ENCODE data around the gene ZNF750.

Gene ZNF750

DNA sequence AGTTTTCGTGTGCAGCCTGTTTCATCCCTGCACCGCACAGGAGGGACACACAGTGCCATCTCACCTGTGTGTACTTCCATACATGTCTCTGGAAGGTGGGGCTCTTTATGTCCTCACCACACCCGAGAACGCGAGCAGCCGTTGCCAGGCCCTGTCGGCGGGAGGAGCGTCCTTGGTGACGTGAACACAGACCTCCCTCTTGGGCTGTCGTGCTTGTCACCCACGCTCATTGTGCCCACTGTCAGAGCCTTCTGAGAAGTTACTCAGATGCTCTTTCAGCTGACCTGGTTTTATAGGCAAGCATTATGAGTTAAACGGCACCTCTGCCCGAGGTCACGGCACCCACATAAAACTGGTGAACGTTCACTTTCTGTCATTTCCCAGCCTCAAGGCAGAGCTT is 40.2 kb downstream of the ZNF750 start:
- TF ChIP-seq, protein P1, sequence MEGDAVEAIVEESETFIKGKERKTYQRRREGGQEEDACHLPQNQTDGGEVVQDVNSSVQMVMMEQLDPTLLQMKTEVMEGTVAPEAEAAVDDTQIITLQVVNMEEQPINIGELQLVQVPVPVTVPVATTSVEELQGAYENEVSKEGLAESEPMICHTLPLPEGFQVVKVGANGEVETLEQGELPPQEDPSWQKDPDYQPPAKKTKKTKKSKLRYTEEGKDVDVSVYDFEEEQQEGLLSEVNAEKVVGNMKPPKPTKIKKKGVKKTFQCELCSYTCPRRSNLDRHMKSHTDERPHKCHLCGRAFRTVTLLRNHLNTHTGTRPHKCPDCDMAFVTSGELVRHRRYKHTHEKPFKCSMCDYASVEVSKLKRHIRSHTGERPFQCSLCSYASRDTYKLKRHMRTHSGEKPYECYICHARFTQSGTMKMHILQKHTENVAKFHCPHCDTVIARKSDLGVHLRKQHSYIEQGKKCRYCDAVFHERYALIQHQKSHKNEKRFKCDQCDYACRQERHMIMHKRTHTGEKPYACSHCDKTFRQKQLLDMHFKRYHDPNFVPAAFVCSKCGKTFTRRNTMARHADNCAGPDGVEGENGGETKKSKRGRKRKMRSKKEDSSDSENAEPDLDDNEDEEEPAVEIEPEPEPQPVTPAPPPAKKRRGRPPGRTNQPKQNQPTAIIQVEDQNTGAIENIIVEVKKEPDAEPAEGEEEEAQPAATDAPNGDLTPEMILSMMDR (IDR thresholded peaks at IDR 0.05; ENCODE audit: low read depth, low read length, missing control alignments): no peak
- DNase-seq: no peak
- H3K27ac ChIP-seq: no peak overlapping the region
- in situ Hi-C loops (cut with HindIII; ENCODE audit: low pct_ligation_motif_present, low sequenced_read_pairs): no loop called here
- H3K36me3 ChIP-seq (replicated peaks): no peaks in the 10 kb centered on the region
- H3K4me3 ChIP-seq (ENCODE audit: low read depth, low read length): no peak overlapping the region
- no peaks in the 10 kb centered on the region for H3K27me3 ChIP-seq (replicated peaks)

DNA sequence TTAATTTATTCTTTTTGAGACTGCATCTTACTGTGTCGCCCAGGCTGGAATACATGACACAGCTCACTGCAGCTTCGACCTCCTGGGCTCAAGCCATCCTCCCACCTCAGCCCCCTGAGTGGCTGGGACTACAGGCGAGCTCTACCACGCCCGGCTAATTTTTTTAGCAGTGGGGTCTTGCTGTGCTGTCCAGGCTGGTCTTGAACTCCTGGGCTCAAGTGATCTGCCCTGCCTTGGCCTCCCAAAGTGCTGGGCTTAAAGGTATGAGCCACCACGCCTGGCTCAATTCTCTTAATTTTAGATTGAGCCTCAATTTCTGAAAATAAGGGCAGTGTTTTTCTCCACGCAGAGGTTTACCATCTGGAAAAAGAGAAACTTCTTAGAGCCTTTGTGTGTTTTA is 41.1 kb downstream of the ZNF750 start:
- H3K4me3 ChIP-seq (ENCODE audit: low read depth, low read length): no peak overlapping the region
- no peak for DNase-seq
- no peak overlapping the region for H3K27ac ChIP-seq
- in situ Hi-C loops (cut with HindIII; ENCODE audit: low pct_ligation_motif_present, low sequenced_read_pairs): no loop called here
- no peaks in the 10 kb centered on the region for H3K27me3 ChIP-seq (replicated peaks)
- TF ChIP-seq, protein P1 (IDR thresholded peaks at IDR 0.05; ENCODE audit: low read depth, low read length, missing control alignments): no peak
- no peaks in the 10 kb centered on the region for H3K36me3 ChIP-seq (replicated peaks)

DNA sequence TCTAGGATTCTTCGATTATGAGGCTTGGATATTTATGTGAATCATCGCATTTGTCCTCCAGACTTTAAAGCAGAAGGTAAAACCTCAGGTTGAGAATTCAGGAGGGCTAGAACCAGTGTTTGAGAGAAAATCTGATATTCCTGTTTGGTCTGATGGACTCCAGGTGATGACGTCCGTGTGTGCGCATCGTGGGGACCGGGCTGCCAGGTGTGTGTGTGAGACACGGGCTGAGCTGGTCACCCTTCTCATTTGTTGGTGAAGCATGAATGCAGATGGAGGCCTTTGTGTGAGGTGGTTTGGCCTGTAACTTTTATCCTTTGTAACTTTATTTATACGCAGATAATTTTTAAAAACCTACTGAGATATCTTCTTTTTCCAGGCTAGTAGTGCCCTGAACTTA is 42.8 kb downstream of the ZNF750 start:
- TF ChIP-seq, protein P1 (IDR thresholded peaks at IDR 0.05; ENCODE audit: low read depth, low read length, missing control alignments): no peak
- Histone ChIP-seq H3K27me3 (replicated peaks) (no peaks in the 10 kb centered on the region), H3K4me3 (ENCODE audit: low read depth, low read length) (no peak overlapping the region), H3K36me3 (replicated peaks) (no peaks in the 10 kb centered on the region), H3K27ac (no peak overlapping the region)
- in situ Hi-C loops (cut with HindIII; ENCODE audit: low pct_ligation_motif_present, low sequenced_read_pairs): no loop called here
- DNase-seq: no peak

- in situ Hi-C loops (cut with HindIII; ENCODE audit: low pct_ligation_motif_present, low sequenced_read_pairs): no loop called here
- no peak overlapping the region for H3K27ac ChIP-seq
- TF ChIP-seq, protein P1 (IDR thresholded peaks at IDR 0.05; ENCODE audit: low read depth, low read length, missing control alignments): no peak
- H3K4me3 ChIP-seq (ENCODE audit: low read depth, low read length): no peak overlapping the region
- no peaks in the 10 kb centered on the region for H3K36me3 ChIP-seq (replicated peaks)
- H3K27me3 ChIP-seq (replicated peaks): no peaks in the 10 kb centered on the region
- no peak for DNase-seq
Measured at GRCh38 chr17:82795615-82796014, 44.2 kb downstream of the ZNF750 start.

- DNase-seq: peak; percentile 48
- TF ChIP-seq, protein P1 (IDR thresholded peaks at IDR 0.05; ENCODE audit: low read depth, low read length, missing control alignments): no peak
- Histone ChIP-seq H3K27ac (no peak overlapping the region), H3K4me3 (ENCODE audit: low read depth, low read length) (no peak overlapping the region), H3K27me3 (replicated peaks) (no peaks in the 10 kb centered on the region), H3K36me3 (replicated peaks) (no peaks in the 10 kb centered on the region)
- in situ Hi-C loops (cut with HindIII; ENCODE audit: low pct_ligation_motif_present, low sequenced_read_pairs): no loop called here
Measured at GRCh38 chr17:82794781-82795482, 44.9 kb downstream of the ZNF750 start.

Measured in brain microvascular endothelial cell (primary cell).